Measurements from ENCODE around the gene CUL1.

DNA sequence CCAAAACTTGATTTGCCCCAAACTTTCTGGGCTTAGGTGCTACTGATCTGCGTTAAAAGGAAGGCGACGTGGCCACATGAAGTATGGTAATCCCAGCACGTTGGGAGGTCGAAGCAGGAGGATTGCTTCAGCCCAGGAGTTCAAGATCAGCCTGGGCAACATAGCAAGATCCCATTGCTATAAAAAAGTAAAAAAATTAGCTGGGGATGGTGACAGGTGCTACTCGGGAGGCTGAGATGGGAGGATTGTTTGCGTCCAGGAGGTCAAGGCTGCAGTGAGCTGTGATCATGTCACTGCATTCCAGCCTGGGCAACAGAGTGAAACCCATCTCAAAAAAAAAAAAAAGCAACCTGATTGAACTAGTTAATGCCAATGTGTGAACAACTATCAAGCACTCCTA lies 5.1 kb upstream of the CUL1 start:
- TF ChIP-seq YY1 (IDR thresholded peaks at IDR 0.05; ENCODE audit: low read depth): no peak
- no peak for TF ChIP-seq TAF1 (IDR thresholded peaks at IDR 0.05; ENCODE audit: low read depth)
- no peak for TF ChIP-seq CREB1 (IDR thresholded peaks at IDR 0.05; ENCODE audit: low read depth)
- TF ChIP-seq EGR1 (IDR thresholded peaks at IDR 0.05): no peak
- TF ChIP-seq TEAD4 (IDR thresholded peaks at IDR 0.05): no peak
